DOHH2 (cell line): ENCODE measurements around the gene NRF1.

Experiments used
- CTCF ChIP-seq: fragments of 200-600 bp; sonication (generic); IDR thresholded peaks from one replicate; pipeline ENCODE4 v1.5.1; 2014; ENCODE audit warnings: antibody characterized with exemption, mild to moderate bottlenecking, low read depth, low read length; ENCODE audit not compliant: poor library complexity, severe bottlenecking
- EZH2phosphoT487 ChIP-seq: fragments of 200-600 bp; sonication (generic); IDR thresholded peaks from 2 replicates; pipeline ENCODE4 v1.6.1; 2017; ENCODE audit warnings: borderline replicate concordance, mild to moderate bottlenecking, antibody characterized with exemption, low read length, moderate library complexity, mixed read lengths

- TF ChIP-seq CTCF (no peak), EZH2phosphoT487 (no peak)
Measured at GRCh38 chr7:129769866-129770808, 158.6 kb downstream of the NRF1 start.
